Measurements from ENCODE around the gene SKP2.

SKP2 gene

GRCh38 chr5:36156121-36156601, 4.2 kb downstream of the SKP2 start:
- Histone ChIP-seq H4K20me1 (peaks cover 21% of the 10 kb centered on the region), H3K9ac (no peak overlapping the region), H3K27me3 (no peaks in the 10 kb centered on the region), H3K27ac (no peak overlapping the region), H3K4me2 (no peak overlapping the region), H3K4me3 (no peak overlapping the region), H3K4me1 (peaks cover 46% of the 10 kb centered on the region), H3K36me3 (peaks cover 76% of the 10 kb centered on the region), H3K9me3 (no peaks in the 10 kb centered on the region)
- TF ChIP-seq Cebpa-rat (IDR thresholded peaks at IDR 0.05) = no peak

GRCh38 chr5:36156619-36157018, 4.7 kb downstream of the SKP2 start:
- peaks cover 81% of the 10 kb centered on the region for H3K36me3 ChIP-seq
- no peak overlapping the region for H3K4me2 ChIP-seq
- peaks cover 46% of the 10 kb centered on the region for H3K4me1 ChIP-seq
- no peak overlapping the region for H3K9ac ChIP-seq
- no peak overlapping the region for H3K4me3 ChIP-seq
- H4K20me1 ChIP-seq = peaks cover 26% of the 10 kb centered on the region
- no peak for TF ChIP-seq Cebpa-rat (IDR thresholded peaks at IDR 0.05)
- H3K27me3 ChIP-seq = no peaks in the 10 kb centered on the region
- H3K9me3 ChIP-seq = no peaks in the 10 kb centered on the region
- no peak overlapping the region for H3K27ac ChIP-seq

DNA sequence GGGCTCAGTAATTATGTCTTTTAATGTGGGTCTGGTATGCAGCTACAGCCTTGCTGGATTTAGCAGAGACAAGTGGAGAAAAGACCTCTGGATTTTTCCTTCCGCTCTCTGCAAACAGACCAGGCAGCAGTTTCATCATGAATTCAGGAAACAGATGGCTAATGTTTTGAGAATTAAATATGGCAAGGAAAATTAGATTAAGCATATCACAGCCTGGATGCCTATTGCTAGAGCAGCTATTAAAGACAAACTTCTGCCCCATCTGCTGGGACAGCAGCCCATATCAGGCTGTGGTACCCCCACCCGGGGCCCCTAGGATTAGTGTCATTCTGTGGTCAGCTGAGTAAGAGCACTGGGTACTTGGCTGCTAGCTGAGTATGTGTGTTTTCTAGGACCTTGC, 6.2 kb downstream of the SKP2 start:
- Histone ChIP-seq H3K9ac (no peak overlapping the region), H3K27me3 (no peaks in the 10 kb centered on the region), H3K4me3 (no peak overlapping the region), H3K9me3 (no peaks in the 10 kb centered on the region), H3K27ac (no peak overlapping the region), H3K4me2 (no peak overlapping the region), H3K36me3 (peaks cover 96% of the 10 kb centered on the region), H4K20me1 (peaks cover 35% of the 10 kb centered on the region), H3K4me1 (peaks cover 41% of the 10 kb centered on the region)
- no peak for TF ChIP-seq Cebpa-rat (IDR thresholded peaks at IDR 0.05)

DNA sequence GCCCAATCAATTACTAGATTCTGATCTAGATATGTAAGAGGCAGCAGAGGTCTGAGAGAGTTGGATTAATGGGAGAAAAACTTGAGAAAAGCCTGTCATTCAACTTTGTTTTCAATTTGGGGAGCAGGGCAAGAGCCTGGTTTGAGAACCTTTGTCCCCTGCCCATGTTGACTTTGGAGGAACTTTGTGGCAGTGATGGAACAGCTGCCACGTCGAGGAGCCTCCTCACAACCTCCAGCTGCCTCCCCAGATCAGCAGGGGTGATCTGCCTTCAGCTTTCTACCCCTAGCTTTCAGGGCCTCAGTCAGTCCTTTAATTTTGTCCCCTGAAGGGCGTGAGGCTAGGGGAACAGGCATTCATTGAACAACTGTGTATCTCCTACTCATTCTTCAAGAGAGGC, 8.7 kb downstream of the SKP2 start:
- Histone ChIP-seq H3K27ac (no peak overlapping the region), H4K20me1 (peaks cover 56% of the 10 kb centered on the region), H3K27me3 (no peaks in the 10 kb centered on the region), H3K9ac (no peak overlapping the region), H3K36me3 (peaks cover 100% of the 10 kb centered on the region), H3K4me2 (no peak overlapping the region), H3K4me1 (peaks cover 19% of the 10 kb centered on the region; the same call in 1 of the 2 replicates), H3K9me3 (no peaks in the 10 kb centered on the region), H3K4me3 (no peak overlapping the region)
- no peak for TF ChIP-seq Cebpa-rat (IDR thresholded peaks at IDR 0.05)

- Histone ChIP-seq H4K20me1 (peaks cover 51% of the 10 kb centered on the region), H3K4me3 (no peak overlapping the region), H3K9me3 (no peaks in the 10 kb centered on the region), H3K27ac (no peak overlapping the region), H3K27me3 (no peaks in the 10 kb centered on the region), H3K4me2 (no peak overlapping the region), H3K9ac (no peak overlapping the region), H3K4me1 (peaks cover 12% of the 10 kb centered on the region; the same call in 1 of the 2 replicates), H3K36me3 (peaks cover 100% of the 10 kb centered on the region)
- TF ChIP-seq Cebpa-rat (IDR thresholded peaks at IDR 0.05) = no peak
These were observed 9.4 kb downstream of the SKP2 start for GRCh38 chr5:36161361-36161760.

- TF ChIP-seq Cebpa-rat (IDR thresholded peaks at IDR 0.05) = no peak
- Histone ChIP-seq H3K27me3 (no peaks in the 10 kb centered on the region), H4K20me1 (peaks cover 51% of the 10 kb centered on the region), H3K27ac (no peak overlapping the region), H3K4me1 (peaks cover 4% of the 10 kb centered on the region; the same call in 1 of the 2 replicates), H3K36me3 (peaks cover 100% of the 10 kb centered on the region), H3K9me3 (no peaks in the 10 kb centered on the region), H3K4me3 (no peak overlapping the region), H3K9ac (no peak overlapping the region), H3K4me2 (no peak overlapping the region)
These were observed 11.0 kb downstream of the SKP2 start for GRCh38 chr5:36162810-36163486.

DNA sequence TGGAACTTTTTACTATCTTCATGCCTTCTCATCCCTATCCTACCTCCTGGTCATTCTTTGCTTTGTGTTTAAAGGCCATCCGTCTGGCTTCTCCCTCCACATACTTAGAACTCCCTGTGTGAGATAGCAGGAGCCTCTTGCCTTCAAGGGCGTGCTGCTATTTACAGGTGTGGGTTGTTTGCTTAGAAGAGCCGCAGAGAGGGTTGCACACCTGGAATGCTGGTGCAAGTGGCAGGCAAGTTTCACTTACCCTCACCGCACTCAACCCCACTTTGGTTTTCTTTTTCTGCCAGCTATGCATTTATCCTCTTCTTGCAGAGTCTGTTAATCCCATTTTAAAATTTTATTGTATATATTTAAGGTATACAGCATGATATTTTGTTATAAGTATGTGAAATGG, 12.6 kb downstream of the SKP2 start:
- Histone ChIP-seq H3K27me3 (no peaks in the 10 kb centered on the region), H4K20me1 (peaks cover 38% of the 10 kb centered on the region), H3K9ac (no peak overlapping the region), H3K9me3 (no peaks in the 10 kb centered on the region), H3K4me2 (no peak overlapping the region), H3K4me3 (no peak overlapping the region), H3K27ac (no peak overlapping the region), H3K36me3 (peaks cover 100% of the 10 kb centered on the region), H3K4me1 (no peaks in the 10 kb centered on the region)
- no peak for TF ChIP-seq Cebpa-rat (IDR thresholded peaks at IDR 0.05)

GRCh38 chr5:36168737-36169136, 16.8 kb downstream of the SKP2 start:
- no peaks in the 10 kb centered on the region for H3K4me1 ChIP-seq
- no peak for TF ChIP-seq Cebpa-rat (IDR thresholded peaks at IDR 0.05)

DNA sequence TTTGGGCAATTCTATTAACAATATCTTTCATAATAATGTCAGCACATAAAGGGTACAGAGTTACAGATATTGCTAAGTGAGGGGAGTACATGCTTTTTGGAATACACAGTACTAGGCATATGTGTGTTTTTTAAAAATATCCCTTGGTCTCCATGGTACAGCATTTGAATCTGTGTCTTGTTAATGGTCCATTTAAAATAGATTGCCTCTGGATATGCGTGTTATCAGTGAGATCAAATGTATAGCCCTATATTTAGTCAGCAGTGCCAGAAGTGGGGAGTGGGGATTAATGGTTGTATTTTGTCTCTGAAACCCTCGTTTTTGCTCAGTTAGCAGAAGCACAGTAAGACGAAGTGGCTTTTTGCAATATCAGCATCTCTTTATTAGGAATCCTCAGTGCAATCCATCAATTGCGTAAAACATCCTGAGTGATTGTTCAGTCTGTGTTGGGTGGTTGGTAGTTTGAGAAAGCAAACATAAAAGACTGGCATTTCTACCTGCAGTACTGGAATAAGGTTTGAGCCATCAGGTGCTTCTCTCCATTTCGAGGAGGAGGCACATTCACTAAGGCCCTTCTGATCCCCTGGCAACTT, 19.0 kb downstream of the SKP2 start:
- H3K9ac ChIP-seq = no peak overlapping the region
- no peaks in the 10 kb centered on the region for H3K27me3 ChIP-seq
- H3K4me2 ChIP-seq = no peak overlapping the region
- peaks cover 94% of the 10 kb centered on the region for H3K36me3 ChIP-seq
- H3K4me3 ChIP-seq = no peak overlapping the region
- H3K9me3 ChIP-seq = no peaks in the 10 kb centered on the region
- no peak for TF ChIP-seq Cebpa-rat (IDR thresholded peaks at IDR 0.05)
- H3K27ac ChIP-seq = no peak overlapping the region
- H3K4me1 ChIP-seq = no peaks in the 10 kb centered on the region
- no peaks in the 10 kb centered on the region for H4K20me1 ChIP-seq

More at GRCh38 chr5:36168737-36169136, 16.8 kb downstream of the SKP2 start:
- H4K20me1 ChIP-seq = peaks cover 17% of the 10 kb centered on the region; the same call in 1 of the 2 replicates
- no peak overlapping the region for H3K4me3 ChIP-seq
- H3K27me3 ChIP-seq = no peaks in the 10 kb centered on the region
- peaks cover 100% of the 10 kb centered on the region for H3K36me3 ChIP-seq
- no peaks in the 10 kb centered on the region for H3K9me3 ChIP-seq
- H3K27ac ChIP-seq = no peak overlapping the region
- H3K4me2 ChIP-seq = no peak overlapping the region
- no peak overlapping the region for H3K9ac ChIP-seq

- no peak overlapping the region for H3K9ac ChIP-seq
- H3K4me3 ChIP-seq = no peak overlapping the region
These were observed 20.7 kb downstream of the SKP2 start for GRCh38 chr5:36172599-36172998.

More at GRCh38 chr5:36172599-36172998, 20.7 kb downstream of the SKP2 start:
- H3K9me3 ChIP-seq = no peaks in the 10 kb centered on the region
- H4K20me1 ChIP-seq = no peaks in the 10 kb centered on the region
- H3K27me3 ChIP-seq = no peaks in the 10 kb centered on the region
- TF ChIP-seq Cebpa-rat (IDR thresholded peaks at IDR 0.05) = no peak
- H3K36me3 ChIP-seq = peaks cover 80% of the 10 kb centered on the region
- H3K4me1 ChIP-seq = peaks cover 8% of the 10 kb centered on the region
- no peak overlapping the region for H3K4me2 ChIP-seq
- H3K27ac ChIP-seq = no peak overlapping the region
